Activated T-helper 2 cell treated with anti-CD3 and anti-CD28 coated beads, Interferon-gamma antibody, Interleukin-2, Interleukin-4, amounts not matched to agents 10 μg/mL and 5 μg/mL and 100 μg/mL, durations not matched to agents 14 hours and 24 hours and 36 hours (primary cell): ENCODE measurements around the gene IL1RAPL2. TPM values are rescaled to one million over a fixed set of nuclear protein-coding genes. Genes with fewer than 3 reads are reported as not detected.
"Not testable (repeated sequence)": the region's sequence is repeated elsewhere in the genome, so short reads cannot be mapped to it uniquely, and the experiment has no call there.

Experiments used
- DNase-seq: peaks from one replicate; pipeline ENCODE4 v3.0.0; 2021; ENCODE audit warnings: low spot score
- H3K27ac Mint-ChIP-seq: one replicate; pipeline ENCODE4 v1.8.0; 2021; ENCODE audit warnings: mixed read lengths
- H3K27me3 Mint-ChIP-seq: one replicate; pipeline ENCODE4 v1.8.0; 2021; ENCODE audit warnings: low read depth, mixed read lengths
- H3K36me3 Mint-ChIP-seq: one replicate; pipeline ENCODE4 v1.8.0; 2021; ENCODE audit warnings: low read depth, mixed read lengths
- H3K4me1 Mint-ChIP-seq: one replicate; pipeline ENCODE4 v1.8.0; 2021; ENCODE audit warnings: low read depth, mixed read lengths
- H3K4me3 Mint-ChIP-seq: one replicate; pipeline ENCODE4 v1.8.0; 2021; ENCODE audit warnings: low read depth, mild to moderate bottlenecking, moderate library complexity, mixed read lengths
- H3K9me3 Mint-ChIP-seq: one replicate; pipeline ENCODE4 v1.8.0; 2021; ENCODE audit warnings: mixed read lengths
- intact Hi-C: fragments of 100-400 bp; cut with micrococcal nuclease; formaldehyde crosslinking; loops from one replicate; pipeline ENCODE4 v1.15.1; 2023
- total RNA-seq: library from RNA; stranded (reverse); gene quantifications from 2 replicates; pipeline ENCODE4 v1.2.3, GENCODE V29; 2022

IL1RAPL2 gene
- total RNA-seq, 1 donor from 2014 or later = not detected

- DNase-seq = no peak
- intact Hi-C loops = no loop called here
- Mint-ChIP-seq H3K4me3 (no peak overlapping the region), H3K36me3 (no peaks in the 10 kb centered on the region), H3K27ac (no peak overlapping the region), H3K9me3 (no peaks in the 10 kb centered on the region), H3K4me1 (no peaks in the 10 kb centered on the region), H3K27me3 (no peaks in the 10 kb centered on the region)
Measured at GRCh38 chrX:105013719-105014118, 447.7 kb downstream of the IL1RAPL2 start.

DNA sequence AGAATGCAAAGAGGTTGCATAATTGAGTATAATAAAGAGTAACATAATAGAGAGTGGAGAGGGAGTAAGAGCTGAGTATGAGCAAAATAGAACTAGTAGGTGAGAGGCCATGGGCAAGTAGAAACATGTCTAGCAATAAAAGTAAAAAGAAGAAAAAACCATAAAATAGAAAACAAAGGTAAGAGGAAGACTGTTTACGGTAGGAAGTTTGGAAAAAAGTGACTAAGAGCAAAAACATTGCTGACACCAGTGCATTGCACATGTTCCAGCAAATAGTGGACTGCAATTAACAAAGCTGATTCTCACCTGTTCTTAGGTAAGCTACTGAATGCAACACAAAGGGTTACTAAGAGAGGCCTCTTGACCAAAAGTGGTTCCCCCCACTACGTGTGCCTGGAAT lies 451.6 kb downstream of the IL1RAPL2 start:
- Mint-ChIP-seq H3K27me3 (no peaks in the 10 kb centered on the region), H3K36me3 (no peaks in the 10 kb centered on the region), H3K4me3 (no peak overlapping the region), H3K4me1 (no peaks in the 10 kb centered on the region), H3K9me3 (no peaks in the 10 kb centered on the region), H3K27ac (no peak overlapping the region)
- DNase-seq = no peak
- intact Hi-C loops = no loop called here

DNA sequence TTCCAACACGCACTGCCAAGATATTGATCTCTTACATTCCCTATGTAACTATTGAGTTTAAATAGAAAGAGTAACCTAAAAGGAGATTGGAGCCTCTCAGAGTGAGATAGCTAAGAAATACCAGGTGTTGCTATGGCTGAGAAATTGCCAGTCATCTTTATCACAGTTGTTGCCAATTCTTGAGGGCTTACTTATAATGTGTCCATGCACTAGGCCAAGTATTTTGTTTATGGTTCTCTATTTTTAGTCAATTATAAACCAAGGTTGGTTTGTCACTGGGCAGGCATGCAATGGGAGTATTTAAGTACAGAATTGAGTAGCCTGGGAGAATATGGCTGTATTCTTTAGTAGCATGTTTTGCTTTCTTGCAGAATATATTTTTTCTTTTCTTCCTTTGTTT lies 452.9 kb downstream of the IL1RAPL2 start:
- Mint-ChIP-seq H3K27me3 (no peaks in the 10 kb centered on the region), H3K4me3 (no peak overlapping the region), H3K36me3 (no peaks in the 10 kb centered on the region), H3K27ac (no peak overlapping the region), H3K4me1 (no peaks in the 10 kb centered on the region), H3K9me3 (no peaks in the 10 kb centered on the region)
- intact Hi-C loops = no loop called here
- DNase-seq = no peak

GRCh38 chrX:105028962-105029361 lies 463.0 kb downstream of the IL1RAPL2 start:
- H3K36me3 Mint-ChIP-seq, H3K9me3 Mint-ChIP-seq, H3K4me3 Mint-ChIP-seq, DNase-seq, intact Hi-C loops, H3K4me1 Mint-ChIP-seq, H3K27me3 Mint-ChIP-seq, H3K27ac Mint-ChIP-seq: not testable (repeated sequence)

- Mint-ChIP-seq H3K4me3 (no peak overlapping the region), H3K27ac (no peak overlapping the region), H3K36me3 (no peaks in the 10 kb centered on the region), H3K9me3 (no peaks in the 10 kb centered on the region), H3K27me3 (no peaks in the 10 kb centered on the region), H3K4me1 (no peaks in the 10 kb centered on the region)
- DNase-seq = no peak
- intact Hi-C loops = no loop called here
Measured at GRCh38 chrX:105038672-105039328, 472.8 kb downstream of the IL1RAPL2 start.

DNA sequence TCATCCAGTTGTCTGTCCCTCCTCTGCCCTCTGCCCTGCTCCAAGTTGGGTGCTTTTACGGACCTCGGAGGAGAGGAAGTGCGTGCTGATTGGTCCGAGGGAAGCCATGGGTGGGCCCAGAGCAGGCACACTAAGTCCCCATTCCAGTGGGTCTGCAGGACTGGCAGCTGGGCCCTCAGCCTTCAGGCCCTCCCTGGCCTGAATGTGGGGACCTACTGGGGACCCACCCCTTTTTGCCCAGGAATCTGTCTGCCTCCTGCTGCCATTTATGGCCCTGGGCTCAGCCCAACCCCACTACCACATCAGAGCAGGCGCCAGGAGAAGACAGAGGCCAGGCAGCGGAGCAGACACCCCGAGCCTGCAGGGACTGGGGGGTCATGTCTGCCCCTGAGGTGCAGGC lies 484.9 kb downstream of the IL1RAPL2 start:
- Mint-ChIP-seq H3K36me3 (no peaks in the 10 kb centered on the region), H3K27ac (no peak overlapping the region), H3K4me1 (no peaks in the 10 kb centered on the region), H3K9me3 (no peaks in the 10 kb centered on the region), H3K27me3 (no peaks in the 10 kb centered on the region), H3K4me3 (no peak overlapping the region)
- no peak for DNase-seq
- intact Hi-C loops = no loop called here

- intact Hi-C loops = no loop called here
- H3K4me3 Mint-ChIP-seq = no peak overlapping the region
- H3K4me1 Mint-ChIP-seq = no peaks in the 10 kb centered on the region
- H3K27ac Mint-ChIP-seq = no peak overlapping the region
- DNase-seq = no peak
- H3K27me3 Mint-ChIP-seq = no peaks in the 10 kb centered on the region
- no peaks in the 10 kb centered on the region for H3K9me3 Mint-ChIP-seq
- H3K36me3 Mint-ChIP-seq = no peaks in the 10 kb centered on the region
Measured at GRCh38 chrX:105051364-105051763, 485.4 kb downstream of the IL1RAPL2 start.

DNA sequence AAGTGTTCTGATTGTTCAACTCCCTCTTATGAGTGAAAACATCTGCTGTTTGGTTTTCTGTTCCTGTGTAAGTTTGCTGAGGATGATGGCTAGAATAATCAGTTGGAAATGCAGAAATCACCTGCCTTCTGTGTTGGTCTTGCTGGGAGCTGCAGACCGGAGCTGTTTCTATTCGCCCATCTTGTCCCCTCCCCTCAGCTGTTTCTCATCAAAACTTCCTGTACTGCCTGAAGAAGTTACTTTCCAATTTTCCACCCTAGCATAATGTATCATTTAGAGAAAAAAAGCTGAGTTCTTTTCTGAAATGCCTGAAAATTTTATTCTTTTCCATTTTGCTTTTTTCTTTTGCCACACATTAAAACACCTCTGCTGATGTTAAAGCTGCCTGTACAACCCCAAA lies 486.9 kb downstream of the IL1RAPL2 start:
- H3K27ac Mint-ChIP-seq = no peak overlapping the region
- no peak overlapping the region for H3K4me3 Mint-ChIP-seq
- no peaks in the 10 kb centered on the region for H3K4me1 Mint-ChIP-seq
- H3K27me3 Mint-ChIP-seq = no peaks in the 10 kb centered on the region
- no peaks in the 10 kb centered on the region for H3K9me3 Mint-ChIP-seq
- intact Hi-C loops = no loop called here
- DNase-seq = no peak
- H3K36me3 Mint-ChIP-seq = no peaks in the 10 kb centered on the region

DNA sequence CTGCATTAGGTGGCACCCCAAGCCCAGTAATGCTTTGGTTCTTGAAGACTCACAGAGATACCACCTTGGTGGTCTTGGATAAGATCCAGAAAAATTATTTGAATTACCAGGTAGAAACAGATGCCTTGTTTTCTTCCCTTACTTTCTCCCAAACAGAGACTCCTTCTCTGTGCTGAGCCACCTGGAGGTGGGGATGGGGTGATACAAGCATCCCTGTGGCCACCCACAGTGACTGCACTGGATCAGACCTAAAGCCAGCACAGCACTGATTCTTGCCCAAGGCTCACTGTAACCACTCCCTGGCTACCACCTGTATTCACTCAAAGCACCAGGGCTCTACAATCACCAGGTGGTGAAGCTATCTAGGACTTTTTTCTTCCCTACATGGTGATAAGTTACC lies 497.7 kb downstream of the IL1RAPL2 start:
- H3K27me3 Mint-ChIP-seq = no peaks in the 10 kb centered on the region

DNA sequence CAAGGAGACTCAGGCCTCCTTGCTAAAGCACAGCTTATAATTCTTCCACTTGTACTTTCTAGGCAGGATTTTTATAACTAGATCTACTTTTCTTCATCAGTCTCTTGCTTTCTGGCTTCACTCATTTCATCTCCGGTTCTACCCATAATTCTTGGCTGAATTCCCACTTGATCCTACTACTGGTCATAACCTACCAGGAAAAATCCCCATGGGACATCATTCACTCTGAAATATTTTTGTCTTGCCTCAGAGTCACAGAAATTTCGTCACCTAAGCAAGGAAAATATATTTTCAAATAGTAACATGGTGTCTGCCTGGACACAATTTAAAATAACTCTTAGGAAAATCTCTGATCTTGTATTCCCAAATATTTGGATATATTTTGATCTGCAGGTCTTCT lies 532.2 kb downstream of the IL1RAPL2 start:
- no peak for DNase-seq
- Mint-ChIP-seq H3K27ac (no peak overlapping the region), H3K4me3 (no peak overlapping the region), H3K36me3 (no peaks in the 10 kb centered on the region), H3K9me3 (no peaks in the 10 kb centered on the region), H3K4me1 (no peaks in the 10 kb centered on the region), H3K27me3 (no peaks in the 10 kb centered on the region)
- intact Hi-C loops = no loop called here

More for the DNA sequence above, 497.7 kb downstream of the IL1RAPL2 start:
- no peaks in the 10 kb centered on the region for H3K9me3 Mint-ChIP-seq
- no peak overlapping the region for H3K4me3 Mint-ChIP-seq
- DNase-seq = no peak
- no peaks in the 10 kb centered on the region for H3K4me1 Mint-ChIP-seq
- no peak overlapping the region for H3K27ac Mint-ChIP-seq
- intact Hi-C loops = no loop called here
- H3K36me3 Mint-ChIP-seq = no peaks in the 10 kb centered on the region

- Mint-ChIP-seq H3K9me3 (no peaks in the 10 kb centered on the region), H3K4me3 (no peak overlapping the region), H3K36me3 (no peaks in the 10 kb centered on the region), H3K27ac (no peak overlapping the region), H3K4me1 (no peaks in the 10 kb centered on the region), H3K27me3 (no peaks in the 10 kb centered on the region)
- intact Hi-C loops = no loop called here
- DNase-seq = no peak
Measured at GRCh38 chrX:105098812-105099211, 532.8 kb downstream of the IL1RAPL2 start.

- no peak overlapping the region for H3K4me3 Mint-ChIP-seq
- no peak for DNase-seq
- no peaks in the 10 kb centered on the region for H3K4me1 Mint-ChIP-seq
- H3K27me3 Mint-ChIP-seq = no peaks in the 10 kb centered on the region
- no peaks in the 10 kb centered on the region for H3K36me3 Mint-ChIP-seq
- intact Hi-C loops = no loop called here
- H3K27ac Mint-ChIP-seq = no peak overlapping the region
- no peaks in the 10 kb centered on the region for H3K9me3 Mint-ChIP-seq
Measured at GRCh38 chrX:105101378-105101777, 535.4 kb downstream of the IL1RAPL2 start.

DNA sequence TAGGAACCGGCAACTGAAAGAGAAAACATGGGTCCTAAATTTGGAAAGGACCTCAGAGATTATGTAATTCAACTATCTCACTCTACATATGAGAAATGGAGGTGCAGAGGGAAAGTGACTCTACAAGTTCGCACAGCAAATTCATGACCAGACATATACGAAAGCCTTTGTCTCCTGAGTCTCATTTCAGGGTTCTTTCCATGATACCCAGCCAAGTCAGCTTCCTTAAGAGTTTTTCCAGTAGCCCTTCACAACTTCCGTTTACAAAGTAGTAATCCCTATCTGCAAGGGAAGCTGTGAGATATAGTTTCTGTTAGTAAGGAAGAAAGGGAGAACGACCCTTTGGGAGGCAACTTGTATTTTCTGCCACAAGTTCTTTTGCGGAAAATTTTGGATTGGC lies 543.9 kb downstream of the IL1RAPL2 start:
- Mint-ChIP-seq H3K4me1 (no peaks in the 10 kb centered on the region), H3K27ac (no peak overlapping the region), H3K27me3 (no peaks in the 10 kb centered on the region), H3K4me3 (no peak overlapping the region), H3K9me3 (peaks cover 4% of the 10 kb centered on the region), H3K36me3 (no peaks in the 10 kb centered on the region)
- DNase-seq = no peak
- intact Hi-C loops = no loop called here

DNA sequence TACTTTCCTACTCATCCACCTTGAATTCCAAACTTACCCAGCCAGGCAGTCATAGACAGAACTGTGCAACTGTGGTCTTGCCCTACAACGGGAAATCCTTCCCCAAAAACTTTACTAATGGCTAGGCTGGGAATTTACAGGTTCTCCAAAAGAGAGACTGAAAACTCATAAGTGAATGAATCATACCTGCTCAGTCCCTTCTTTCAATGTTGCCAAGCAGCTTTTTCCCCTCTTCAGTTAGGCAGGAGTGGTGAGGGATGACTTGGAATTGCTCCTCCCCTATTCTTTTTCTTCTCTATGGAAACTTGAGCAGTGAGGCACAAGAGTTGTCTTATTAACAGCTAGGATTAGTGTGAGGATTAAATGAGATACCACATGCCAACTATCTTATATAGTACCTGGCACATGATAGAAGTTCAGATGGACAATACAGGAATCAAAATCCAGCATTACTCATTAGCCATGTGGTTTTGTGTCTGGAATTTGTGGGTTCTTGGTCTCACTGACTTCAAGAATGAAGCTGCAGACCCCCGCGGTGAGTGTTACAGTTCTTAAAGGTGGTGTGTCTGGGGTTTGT lies 548.6 kb downstream of the IL1RAPL2 start:
- Mint-ChIP-seq H3K27me3 (no peaks in the 10 kb centered on the region), H3K27ac (no peak overlapping the region), H3K4me3 (no peak overlapping the region), H3K36me3 (no peaks in the 10 kb centered on the region), H3K9me3 (no peaks in the 10 kb centered on the region), H3K4me1 (no peaks in the 10 kb centered on the region)
- DNase-seq = no peak
- intact Hi-C loops = no loop called here
